H1 (cell line): ENCODE results near the gene AKIRIN1. TPM values are rescaled to one million over a fixed set of nuclear protein-coding genes. Genes with fewer than 3 reads are reported as not detected.

Experiments
- GTF2F1 ChIP-seq: IDR thresholded peaks from 2 replicates; pipeline ENCODE4 v1.6.1; 2012; ENCODE audit warnings: low read depth, low read length, improper control_type of control experiment, borderline replicate concordance
- KDM4A ChIP-seq: IDR thresholded peaks from one replicate; pipeline ENCODE4 v1.7.1; 2012; ENCODE audit warnings: low read depth, mild to moderate bottlenecking, moderate library complexity, low read length, inconsistent platforms; ENCODE audit not compliant: severe bottlenecking
- polyA plus RNA-seq, 7 experiments: library from polyadenylated mRNA; depleted of rRNA in 3 of 7; stranded (reverse) in 5 of 7; unstranded in 2 of 7; fragments of >200 nt in 5 of 7; fragments of 200-250 nt in 2 of 7; gene quantifications; 1 replicate in 5 of 7; 2 replicates in 1 of 7; 4 replicates in 1 of 7; pipeline versions ENCODE4 v1.2.1 to v1.2.3, GENCODE V29; 2011 to 2013; ENCODE audit warnings: missing spikeins in 2 of 7, mixed read lengths in 2 of 7
- total RNA-seq: library from RNA; stranded (reverse); fragmentation: NEBNext Ultra II Directional; extraction: Animal tissue kit (Norgen Biotek cat#: 25700); gene quantifications from 2 replicates; pipeline ENCODE4 v1.2.1, GENCODE V29; 2021

Gene AKIRIN1
- total and polyA plus RNA-seq, 2 of the 8 experiments (the other 6 are each of a cell fraction or from before 2014, with no cell fraction given), result 148 to 236 TPM

DNA sequence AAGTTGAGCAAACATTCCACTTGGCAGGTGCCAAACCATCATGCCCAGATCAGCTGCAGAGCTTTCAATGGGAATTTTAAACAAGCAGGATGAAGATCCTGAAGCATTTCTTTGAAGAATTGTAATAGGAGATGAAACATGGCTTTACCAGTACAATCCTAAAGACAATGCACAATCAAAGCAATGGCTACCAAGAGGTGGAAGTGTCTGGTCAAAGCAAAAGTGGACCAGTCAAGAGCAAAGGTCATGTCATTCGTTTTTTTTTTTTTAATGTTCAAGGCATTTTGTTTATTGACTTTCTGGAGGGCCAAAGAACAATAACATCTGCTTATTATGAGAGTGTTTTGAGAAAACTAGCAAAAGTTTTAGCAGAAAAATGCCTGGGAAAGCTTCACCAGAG lies 32.1 kb downstream of the AKIRIN1 start (continued):
- TF ChIP-seq KDM4A (no peak), GTF2F1 (no peak)
